ENCODE results near the gene IRX5. TPM values are rescaled to one million over a fixed set of nuclear protein-coding genes. Genes with fewer than 3 reads are reported as not detected.

Gene IRX5
- total RNA-seq, 6 donors from 2014 or later: 15.2 to 45.6 (median 31.9) TPM

- H3K36me3 ChIP-seq: no peaks in the 10 kb centered on the region
- no peak overlapping the region for H3K27ac ChIP-seq
- H3K27me3 ChIP-seq: no peaks in the 10 kb centered on the region
- H3K4me3 ChIP-seq: no peak overlapping the region
- H3K4me1 ChIP-seq: no peaks in the 10 kb centered on the region
- TF ChIP-seq EP300 (IDR thresholded peaks at IDR 0.05) (no peak), POLR2A (IDR thresholded peaks at IDR 0.05) (no peak), POLR2AphosphoS5 (IDR thresholded peaks at IDR 0.05) (no peak), CTCF (IDR thresholded peaks at IDR 0.05) (no peak)
- H3K9me3 ChIP-seq: no peaks in the 10 kb centered on the region
- no peak for DNase-seq
- ATAC-seq (ENCODE audit: low FRiP score in 2 of 2): no peak
- 64 to 70% methylated on average over 4 of the region's 4 CpGs for WGBS, 2 donors
These were observed 21.5 kb downstream of the IRX5 start for GRCh38 chr16:54952195-54952594.

GRCh38 chr16:54953461-54953860 is 22.8 kb downstream of the IRX5 start:
- 87 to 91% methylated on average over 3 of the region's 3 CpGs for WGBS, 2 donors
- ATAC-seq (ENCODE audit: low FRiP score in 2 of 2) (no peak), DNase-seq (no peak)
- H3K27me3 ChIP-seq: no peaks in the 10 kb centered on the region
- H3K36me3 ChIP-seq: no peaks in the 10 kb centered on the region
- no peak overlapping the region for H3K27ac ChIP-seq
- TF ChIP-seq POLR2AphosphoS5 (IDR thresholded peaks at IDR 0.05): no peak
- TF ChIP-seq EP300 (IDR thresholded peaks at IDR 0.05): no peak
- no peak for TF ChIP-seq CTCF (IDR thresholded peaks at IDR 0.05)
- no peak for TF ChIP-seq POLR2A (IDR thresholded peaks at IDR 0.05)
- no peaks in the 10 kb centered on the region for H3K9me3 ChIP-seq
- no peak overlapping the region for H3K4me3 ChIP-seq
- H3K4me1 ChIP-seq: no peaks in the 10 kb centered on the region

GRCh38 chr16:54954220-54954619 is 23.6 kb downstream of the IRX5 start:
- H3K9me3 ChIP-seq: no peaks in the 10 kb centered on the region
- no peaks in the 10 kb centered on the region for H3K4me1 ChIP-seq
- DNase-seq (no peak), ATAC-seq (ENCODE audit: low FRiP score in 2 of 2) (no peak)
- 56 to 60% methylated on average over 3 of the region's 3 CpGs for WGBS, 2 donors
- TF ChIP-seq POLR2AphosphoS5 (IDR thresholded peaks at IDR 0.05): no peak
- TF ChIP-seq CTCF (IDR thresholded peaks at IDR 0.05): no peak
- TF ChIP-seq EP300 (IDR thresholded peaks at IDR 0.05): no peak
- no peaks in the 10 kb centered on the region for H3K27me3 ChIP-seq
- no peaks in the 10 kb centered on the region for H3K36me3 ChIP-seq
- H3K4me3 ChIP-seq: no peak overlapping the region
- H3K27ac ChIP-seq: no peak overlapping the region

GRCh38 chr16:54955757-54956156 is 25.1 kb downstream of the IRX5 start:
- ATAC-seq (ENCODE audit: low FRiP score in 2 of 2) (no peak), DNase-seq (no peak)
- H3K27me3 ChIP-seq: no peaks in the 10 kb centered on the region
- H3K4me3 ChIP-seq: no peak overlapping the region
- no peaks in the 10 kb centered on the region for H3K36me3 ChIP-seq
- no peaks in the 10 kb centered on the region for H3K4me1 ChIP-seq
- no peak overlapping the region for H3K27ac ChIP-seq
- no peaks in the 10 kb centered on the region for H3K9me3 ChIP-seq
- no peak for TF ChIP-seq CTCF (IDR thresholded peaks at IDR 0.05)
- no peak for TF ChIP-seq POLR2A (IDR thresholded peaks at IDR 0.05)

- H3K9me3 ChIP-seq: no peaks in the 10 kb centered on the region
- ATAC-seq (ENCODE audit: low FRiP score in 2 of 2) (no peak), DNase-seq (no peak)
- whole genome bisulfite sequencing, 2 donors: 68 to 78% methylated on average over 2 of the region's 2 CpGs
- no peak overlapping the region for H3K4me3 ChIP-seq
- H3K27ac ChIP-seq: no peak overlapping the region
- TF ChIP-seq CTCF (IDR thresholded peaks at IDR 0.05) (peak in 5 of 6 experiments; percentile 30 to 35 (median 34)), EP300 (IDR thresholded peaks at IDR 0.05) (no peak), POLR2A (IDR thresholded peaks at IDR 0.05) (no peak), POLR2AphosphoS5 (IDR thresholded peaks at IDR 0.05) (no peak)
- no peaks in the 10 kb centered on the region for H3K4me1 ChIP-seq
- H3K36me3 ChIP-seq: no peaks in the 10 kb centered on the region
- no peaks in the 10 kb centered on the region for H3K27me3 ChIP-seq
These were observed 26.9 kb downstream of the IRX5 start for GRCh38 chr16:54957403-54958166.

All from upper lobe of left lung (tissue), 6 donors.